SK-N-SH (cell line): ENCODE measurements around the gene CD180. TPM values are rescaled to one million over a fixed set of nuclear protein-coding genes. Genes with fewer than 3 reads are reported as not detected.

Experiments
- CTCF ChIA-PET: fragments of 300-600, 350-600 bp; formaldehyde crosslinking; extraction: SDS; loops from one replicate; lab custom pipeline; 2021; lab: Yijun Ruan, JAX
- POLR2A ChIA-PET: fragments of 350-600 bp; sonication (Branson Sonifier 250); formaldehyde crosslinking; extraction: SDS; loops from one replicate; lab custom pipeline; 2020; ENCODE audit warnings: antibody characterized with exemption, inconsistent platforms; lab: Yijun Ruan, JAX
- DNase-seq: peaks from one replicate; pipeline ENCODE4 v3.0.0; 2012
- H2AFZ ChIP-seq: fragments of 200-600 bp; sonication (generic); 2 replicates; pipeline ENCODE4 v1.8.1; 2016; ENCODE audit warnings: antibody characterized with exemption, mild to moderate bottlenecking, low read depth
- H3F3A ChIP-seq: fragments of 200-600 bp; sonication (generic); replicated peaks from 2 replicates; pipeline ENCODE3; 2016; ENCODE audit warnings: antibody characterized with exemption, mild to moderate bottlenecking; ENCODE audit not compliant: insufficient read depth
- H3K27ac ChIP-seq, 2 experiments: fragments of 200-500 bp in 1 of 2; fragments of 200-600 bp in 1 of 2; sonication (Bioruptor generic) in 1 of 2; sonication (generic), shearing (Covaris generic) in 1 of 2; 2 replicates each; pipeline versions ENCODE4 v1.5.1 to v1.6.1; 2014 to 2016; ENCODE audit warnings: low read depth in 2 of 2, inconsistent platforms in 1 of 2, low read length in 1 of 2, mild to moderate bottlenecking in 1 of 2, mixed read lengths in 1 of 2
- H3K27me3 ChIP-seq: fragments of 200-600 bp; sonication (generic), shearing (Covaris generic); 2 replicates; pipeline ENCODE4 v1.6.1; 2016; ENCODE audit warnings: mixed run types; ENCODE audit not compliant: insufficient read depth
- H3K36me3 ChIP-seq, 2 experiments: fragments of 200-500 bp in 1 of 2; fragments of 200-600 bp in 1 of 2; sonication (Bioruptor generic) in 1 of 2; sonication (generic) in 1 of 2; replicated peaks in 1 of 2; 2 replicates each; pipeline versions ENCODE3 to v1.5.1; 2014 to 2016; ENCODE audit warnings: low read length in 1 of 2, mild to moderate bottlenecking in 1 of 2; ENCODE audit not compliant: insufficient read depth in 2 of 2, control insufficient read depth in 1 of 2
- H3K4me1 ChIP-seq, 2 experiments: fragments of 200-500 bp in 1 of 2; fragments of 200-600 bp in 1 of 2; sonication (Bioruptor generic) in 1 of 2; sonication (generic), shearing (Covaris generic) in 1 of 2; 2 replicates each; pipeline versions ENCODE4 v1.5.1 to v1.6.1; 2014 to 2016; ENCODE audit warnings: low read depth in 1 of 2, low read length in 1 of 2, mixed run types in 1 of 2; ENCODE audit not compliant: insufficient read depth in 2 of 2, control insufficient read depth in 1 of 2
- H3K4me2 ChIP-seq: fragments of 200-600 bp; sonication (generic), shearing (Covaris generic); 2 replicates; pipeline ENCODE4 v1.6.1; 2017; ENCODE audit warnings: mixed run types
- H3K4me3 ChIP-seq, 2 experiments: fragments of 200-500 bp in 1 of 2; fragments of 200-600 bp in 1 of 2; sonication (Bioruptor generic) in 1 of 2; sonication (generic), shearing (Covaris generic) in 1 of 2; 2 replicates each; pipeline versions ENCODE4 v1.5.1 to v1.8.1; 2014 to 2016; ENCODE audit warnings: low read depth in 2 of 2, inconsistent platforms in 1 of 2, low read length in 1 of 2, mild to moderate bottlenecking in 1 of 2, mixed read lengths in 1 of 2, moderate library complexity in 1 of 2
- H3K79me2 ChIP-seq: fragments of 200-600 bp; sonication (generic); 2 replicates; pipeline ENCODE4 v1.8.1; 2017; ENCODE audit warnings: mild to moderate bottlenecking; ENCODE audit not compliant: insufficient read depth
- H3K9ac ChIP-seq: fragments of 200-600 bp; sonication (generic); 2 replicates; pipeline ENCODE4 v1.6.1; 2017; ENCODE audit warnings: mixed run types
- H3K9me2 ChIP-seq: fragments of 200-600 bp; sonication (generic); 2 replicates; pipeline ENCODE4 v1.6.1; 2017; ENCODE audit warnings: mixed run types
- H3K9me3 ChIP-seq: fragments of 200-600 bp; sonication (generic); 2 replicates; pipeline ENCODE4 v1.6.1; 2017; ENCODE audit warnings: mixed run types, mild to moderate bottlenecking, moderate library complexity
- H4K20me1 ChIP-seq: fragments of 200-600 bp; sonication (generic); 2 replicates; pipeline ENCODE4 v1.6.1; 2017; ENCODE audit warnings: mild to moderate bottlenecking, mixed run types; ENCODE audit not compliant: insufficient read depth
- CHD2 ChIP-seq: fragments of 150-350 bp; IDR thresholded peaks from 2 replicates; pipeline ENCODE4 v1.6.1; 2018; ENCODE audit warnings: low read length; ENCODE audit not compliant: partially characterized antibody
- CTCF ChIP-seq: fragments of 200-600 bp; sonication (generic); IDR thresholded peaks from 2 replicates; pipeline ENCODE4 v1.6.1; 2017; ENCODE audit warnings: antibody characterized with exemption, mild to moderate bottlenecking, moderate library complexity
- EP300 ChIP-seq, 2 experiments: IDR thresholded peaks; 2 replicates each; pipeline versions ENCODE4 v1.4.0 to v1.6.1; 2012; ENCODE audit warnings: borderline replicate concordance in 1 of 2, low read depth in 1 of 2, low read length in 1 of 2
- EZH2phosphoT487 ChIP-seq: fragments of 200-600 bp; sonication (generic); IDR thresholded peaks from 2 replicates; pipeline ENCODE4 v1.6.1; 2017; ENCODE audit warnings: low read depth, mixed run types, mild to moderate bottlenecking, antibody characterized with exemption, moderate library complexity, borderline replicate concordance
- FOSL2 ChIP-seq: IDR thresholded peaks from 2 replicates; pipeline ENCODE4 v1.4.0; 2012; ENCODE audit warnings: low read depth, mild to moderate bottlenecking, moderate library complexity, borderline replicate concordance
- FOXJ3 ChIP-seq: sonication (generic); formaldehyde crosslinking; IDR thresholded peaks from 2 replicates; pipeline ENCODE4 v1.5.1; 2020; ENCODE audit warnings: mild to moderate bottlenecking, missing genetic modification reagents
- GABPA ChIP-seq: IDR thresholded peaks from 2 replicates; pipeline ENCODE4 v1.4.0; 2012; ENCODE audit warnings: low read depth, mild to moderate bottlenecking
- GATA2 ChIP-seq: sonication (generic); formaldehyde crosslinking; IDR thresholded peaks from 2 replicates; pipeline ENCODE4 v1.5.0; 2020; ENCODE audit warnings: mild to moderate bottlenecking, missing genetic modification reagents
- IRF3 ChIP-seq: fragments of 150-350 bp; IDR thresholded peaks from 2 replicates; pipeline ENCODE4 v1.6.1; 2016; ENCODE audit warnings: mild to moderate bottlenecking, low read depth, low read length
- JUND ChIP-seq: IDR thresholded peaks from 2 replicates; pipeline ENCODE4 v1.4.0; 2012
- MEF2A ChIP-seq: IDR thresholded peaks from 2 replicates; pipeline ENCODE4 v1.4.0; 2012; ENCODE audit warnings: low read depth, borderline replicate concordance
- MXI1 ChIP-seq: IDR thresholded peaks from 2 replicates; pipeline ENCODE4 v1.6.1; 2012; ENCODE audit warnings: mild to moderate bottlenecking, low read depth, low read length, improper control_type of control experiment
- NFIC ChIP-seq: IDR thresholded peaks from 2 replicates; pipeline ENCODE4 v1.4.0; 2012; ENCODE audit warnings: borderline replicate concordance
- NRF1 ChIP-seq: IDR thresholded peaks from 2 replicates; pipeline ENCODE4 v1.6.1; 2012; ENCODE audit warnings: low read depth, mild to moderate bottlenecking, low read length
- POLR2AphosphoS5 ChIP-seq: IDR thresholded peaks from 2 replicates; pipeline ENCODE4 v1.6.1; 2012; ENCODE audit warnings: low read depth, low read length
- RAD21 ChIP-seq: IDR thresholded peaks from 2 replicates; pipeline ENCODE4 v1.6.1; 2012; ENCODE audit warnings: mild to moderate bottlenecking, low read length
- REST ChIP-seq: IDR thresholded peaks from 2 replicates; pipeline ENCODE4 v1.6.1; 2012; ENCODE audit warnings: mild to moderate bottlenecking, low read depth, low read length, moderate library complexity
- RFX5 ChIP-seq: IDR thresholded peaks from 2 replicates; pipeline ENCODE4 v1.6.1; 2012; ENCODE audit warnings: mild to moderate bottlenecking, improper control_type of control experiment, low read length
- RXRA ChIP-seq: IDR thresholded peaks from 2 replicates; pipeline ENCODE4 v1.4.0; 2012; ENCODE audit warnings: low read depth, mild to moderate bottlenecking, borderline replicate concordance
- SMC3 ChIP-seq: IDR thresholded peaks from 2 replicates; pipeline ENCODE4 v1.6.1; 2012; ENCODE audit warnings: low read depth, low read length, improper control_type of control experiment
- TAF1 ChIP-seq: IDR thresholded peaks from 2 replicates; pipeline ENCODE4 v1.6.1; 2012; ENCODE audit warnings: low read depth, mild to moderate bottlenecking, low read length, moderate library complexity, borderline replicate concordance
- TCF12 ChIP-seq: IDR thresholded peaks from 2 replicates; pipeline ENCODE4 v1.4.0; 2012
- TEAD4 ChIP-seq: IDR thresholded peaks from 2 replicates; pipeline ENCODE4 v1.4.0; 2012; ENCODE audit warnings: mild to moderate bottlenecking, borderline replicate concordance; ENCODE audit not compliant: insufficient read depth
- WGBS: methylation state at CpG from one replicate; pipeline ENCODE4 v1.1.6; 2017; ENCODE audit warnings: low lambda C conversion rate; 5-methylcytosine and 5-hydroxymethylcytosine counted together
- polyA plus RNA-seq, 3 experiments: library from polyadenylated mRNA; depleted of rRNA; stranded (reverse); fragments of >200 nt; gene quantifications; 2 replicates each; pipeline ENCODE4 v1.2.3, GENCODE V29; 2012

CD180 gene
- polyA plus RNA-seq, 1 of the 3 experiments (the other 2 are of a cell fraction), result 0.02 TPM

GRCh38 chr5:67234671-67235176 is 38.1 kb upstream of the CD180 start (continued):
- TF ChIP-seq EP300 (IDR thresholded peaks at IDR 0.05; ENCODE audit: borderline replicate concordance in 1 of 2, low read depth in 1 of 2, low read length in 1 of 2) (peak in 1 of 2 experiments; percentile 80; a peak in 2 of 4 replicates), RXRA (no peak; the same call in 1 of the 2 replicates), GABPA (no peak), FOXJ3 (no peak), TAF1 (no peak), POLR2AphosphoS5 (no peak; the same call in 1 of the 2 replicates), RFX5 (no peak), CTCF (no peak)

GRCh38 chr5:67233075-67233474 is 36.5 kb upstream of the CD180 start:
- peak overlapping the region; percentile 70 for H2AFZ ChIP-seq
- H3K9ac ChIP-seq, result no peak overlapping the region
- H3K27me3 ChIP-seq, result no peaks in the 10 kb centered on the region
- H3F3A ChIP-seq, result peaks cover 2% of the 10 kb centered on the region
- H3K79me2 ChIP-seq, result no peaks in the 10 kb centered on the region
- no peak overlapping the region for H3K4me2 ChIP-seq
- ChIA-PET CTCF (interaction anchor here (1.3 kb wide), 1 partner anchor 19 kb away, joined by 3 read pairs; no protein-coding TSS in a partner anchor), POLR2A (no interaction called here)
- H3K9me3 ChIP-seq, result no peaks in the 10 kb centered on the region
- no peaks in the 10 kb centered on the region for H3K36me3 ChIP-seq
- WGBS, result 67% methylated on average over 9 of the region's 9 CpGs
- peak overlapping the region in 1 of 2 experiments; percentile 49; a peak in 1 of 4 replicates for H3K27ac ChIP-seq
- DNase-seq, result no peak
- H4K20me1 ChIP-seq, result no peaks in the 10 kb centered on the region
- peaks cover 3 to 23% of the 10 kb centered on the region in 2 experiments; a peak in 2 of 4 replicates for H3K4me1 ChIP-seq
- no peaks in the 10 kb centered on the region for H3K9me2 ChIP-seq
- H3K4me3 ChIP-seq, result no peak overlapping the region; a peak in 1 of 4 replicates
- TF ChIP-seq NFIC (peak; percentile 68), RFX5 (no peak), RAD21 (no peak), MEF2A (no peak), SMC3 (no peak), GABPA (no peak), POLR2AphosphoS5 (no peak), TEAD4 (no peak), IRF3 (no peak), NRF1 (no peak), TCF12 (peak; percentile 58), FOSL2 (peak; percentile 30; the same call in 1 of the 2 replicates), MXI1 (no peak), EP300 (IDR thresholded peaks at IDR 0.05; ENCODE audit: borderline replicate concordance in 1 of 2, low read depth in 1 of 2, low read length in 1 of 2) (peak in 1 of 2 experiments; percentile 40; a peak in 1 of 4 replicates), JUND (peak; percentile 47; the same call in 1 of the 2 replicates), CTCF (no peak), REST (no peak), GATA2 (CRISPR knock-in tag) (no peak), CHD2 (no peak), EZH2phosphoT487 (no peak)
